A549 (cell line): Measurements from ENCODE around the gene IFT57. TPM values are rescaled to one million over a fixed set of nuclear protein-coding genes. Genes with fewer than 3 reads are reported as not detected.

Experiments
- ATAC-seq, 2 experiments: fragments of 200-7000 bp in 1 of 2; fragments of >200 bp in 1 of 2; cut with Nextera tagmentation in 1 of 2; cut with Tn5 transposase in 1 of 2; 3 replicates each; pipeline versions ENCODE4 v1.8.0 to v1.9.1; 2018 to 2020; ENCODE audit warnings: mild to moderate bottlenecking in 1 of 2, moderate library complexity in 1 of 2
- CTCF ChIA-PET: fragments of 300-600 bp; sonication (Branson Sonifier 250); formaldehyde crosslinking; extraction: SDS; loops from one replicate; lab custom pipeline; 2021; ENCODE audit warnings: antibody characterized with exemption, inconsistent platforms; lab: Yijun Ruan, JAX
- POLR2A ChIA-PET: fragments of 350-600 bp; formaldehyde crosslinking; extraction: SDS; loops from one replicate; lab custom pipeline; 2021; ENCODE audit warnings: antibody characterized with exemption, inconsistent platforms; lab: Yijun Ruan, JAX
- DNase-seq, 2 experiments: peaks; one replicate each; pipeline versions ENCODE4 v3.0.0 to v3.0.0-alpha.2; 2011 to 2016; ENCODE audit warnings: low read depth in 1 of 2, low spot score in 1 of 2
- FAIRE-seq: peaks from 2 replicates; lab custom pipeline; 2011; peaks lifted over from hg19 to GRCh38; lab: Jason Lieb, UNC
- H3K27ac ChIP-seq, 2 experiments: fragments of >200 bp; sonication (Bioruptor Twin); formaldehyde crosslinking; 3 replicates each; pipeline ENCODE4 v1.5.1; 2016 to 2017
- H3K4me1 ChIP-seq: fragments of >200 bp; sonication (Bioruptor Twin); formaldehyde crosslinking; 3 replicates; pipeline ENCODE4 v1.6.1; 2016
- H3K4me2 ChIP-seq: fragments of >200 bp; sonication (Bioruptor Twin); formaldehyde crosslinking; 3 replicates; pipeline ENCODE4 v1.6.1; 2016
- H3K4me3 ChIP-seq: fragments of >200 bp; sonication (Bioruptor Twin); formaldehyde crosslinking; 3 replicates; pipeline ENCODE4 v1.5.1; 2016
- H3K9me3 ChIP-seq: fragments of >200 bp; sonication (Bioruptor Twin); formaldehyde crosslinking; 3 replicates; pipeline ENCODE4 v1.6.1; 2016
- CHD4 ChIP-seq: fragments of 200-600 bp; sonication (generic); IDR thresholded peaks from 2 replicates; pipeline ENCODE4 v1.6.1; 2016; ENCODE audit warnings: antibody characterized with exemption, mild to moderate bottlenecking, borderline replicate concordance
- E2F6 ChIP-seq: IDR thresholded peaks from 2 replicates; pipeline ENCODE4 v1.6.1; 2012; ENCODE audit warnings: low read depth, borderline replicate concordance
- EHMT2 ChIP-seq: fragments of 200-600 bp; sonication (generic); IDR thresholded peaks from 2 replicates; pipeline ENCODE4 v1.6.1; 2016; ENCODE audit warnings: antibody characterized with exemption, low read depth, mild to moderate bottlenecking, moderate library complexity
- FOSB ChIP-seq: fragments of 250-450 bp; sonication (Bioruptor Pico); IDR thresholded peaks from 2 replicates; pipeline ENCODE4 v1.5.0; 2020; ENCODE audit warnings: mild to moderate bottlenecking, moderate library complexity
- GATA3 ChIP-seq: IDR thresholded peaks from 2 replicates; pipeline ENCODE4 v1.6.1; 2012; ENCODE audit warnings: borderline replicate concordance
- HDAC2 ChIP-seq: fragments of 200-600 bp; sonication (generic); IDR thresholded peaks from 2 replicates; pipeline ENCODE4 v1.6.1; 2016
- HES2 ChIP-seq: fragments of >200 bp; sonication (Bioruptor Twin); formaldehyde crosslinking; IDR thresholded peaks from 2 replicates; pipeline ENCODE4 v1.6.1; 2016
- HEYL ChIP-seq: fragments of 250-450 bp; sonication (Bioruptor Pico); IDR thresholded peaks from 2 replicates; pipeline ENCODE4 v1.8.0; 2021; ENCODE audit warnings: mild to moderate bottlenecking, moderate library complexity
- HOXA7 ChIP-seq: fragments of 250-450 bp; sonication (Bioruptor Pico); IDR thresholded peaks from 2 replicates; pipeline ENCODE4 v1.5.0; 2020; ENCODE audit warnings: mild to moderate bottlenecking, moderate library complexity
- HOXB13 ChIP-seq: fragments of 250-450 bp; sonication (Bioruptor Pico); IDR thresholded peaks from 2 replicates; pipeline ENCODE4 v1.5.0; 2020; ENCODE audit warnings: low read depth, mild to moderate bottlenecking, moderate library complexity
- JUNB ChIP-seq: fragments of >200 bp; sonication (Bioruptor Twin); formaldehyde crosslinking; IDR thresholded peaks from 2 replicates; pipeline ENCODE4 v1.6.1; 2016
- KDM1A ChIP-seq: fragments of 200-600 bp; sonication (generic); IDR thresholded peaks from 2 replicates; pipeline ENCODE4 v1.6.1; 2016; ENCODE audit warnings: low read depth, mild to moderate bottlenecking
- MAFK ChIP-seq: fragments of 450-650 bp; IDR thresholded peaks from 2 replicates; pipeline ENCODE4 v1.6.1; 2014; ENCODE audit not compliant: partially characterized antibody
- MAX ChIP-seq: IDR thresholded peaks from 2 replicates; pipeline ENCODE4 v1.6.1; 2012
- NR3C1 ChIP-seq: fragments of >200 bp; sonication (Bioruptor Twin); formaldehyde crosslinking; IDR thresholded peaks from 3 replicates; pipeline ENCODE4 v1.6.1; 2017
- PHF8 ChIP-seq: fragments of 200-600 bp; sonication (generic); IDR thresholded peaks from 2 replicates; pipeline ENCODE4 v1.6.1; 2016; ENCODE audit warnings: low read depth, mild to moderate bottlenecking, antibody characterized with exemption, moderate library complexity, borderline replicate concordance
- POLR2A ChIP-seq: IDR thresholded peaks from 2 replicates; pipeline ENCODE4 v1.6.1; 2012; ENCODE audit warnings: mild to moderate bottlenecking, low read length
- RAD21 ChIP-seq, 2 experiments: fragments of >200 bp in 1 of 2; sonication (Bioruptor Twin) in 1 of 2; formaldehyde crosslinking in 1 of 2; IDR thresholded peaks in 1 of 2; conservative IDR thresholded peaks in 1 of 2; 2 replicates in 1 of 2; 3 replicates in 1 of 2; pipeline ENCODE4 v1.6.1; 2012 to 2018; ENCODE audit warnings: inconsistent platforms in 1 of 2
- RARB ChIP-seq: fragments of 250-450 bp; sonication (Bioruptor Pico); IDR thresholded peaks from 2 replicates; pipeline ENCODE4 v1.8.0; 2021; ENCODE audit warnings: mild to moderate bottlenecking, moderate library complexity
- RCOR1 ChIP-seq: fragments of 150-350 bp; IDR thresholded peaks from 2 replicates; pipeline ENCODE4 v1.6.1; 2014; ENCODE audit warnings: antibody characterized with exemption, low read length, low read depth
- TP53 ChIP-seq: fragments of 250-450 bp; sonication (Bioruptor Pico); IDR thresholded peaks from 2 replicates; pipeline ENCODE4 v1.5.0; 2021; ENCODE audit warnings: mild to moderate bottlenecking, moderate library complexity
- ZNF302 ChIP-seq: fragments of 250-450 bp; sonication (Bioruptor Pico); IDR thresholded peaks from 2 replicates; pipeline ENCODE4 v1.9.0; 2021; ENCODE audit warnings: inconsistent platforms, mild to moderate bottlenecking, moderate library complexity
- ZSCAN20 ChIP-seq: fragments of 250-450 bp; sonication (Bioruptor Pico); IDR thresholded peaks from 2 replicates; pipeline ENCODE4 v1.8.0; 2022; ENCODE audit warnings: mild to moderate bottlenecking, moderate library complexity
- WGBS: methylation state at CpG from one replicate; pipeline ENCODE4 v1.1.6; 2017; ENCODE audit errors: missing lambda C conversion rate; 5-methylcytosine and 5-hydroxymethylcytosine counted together
- polyA plus RNA-seq, 4 experiments: library from polyadenylated mRNA; depleted of rRNA in 3 of 4; stranded (reverse); fragments of >200 nt; fragmentation: RNase III in 1 of 4; extraction: RNeasy Plus Mini Kit Qiagen cat#74134 plus additional on column Dnase treatment in 1 of 4; gene quantifications; 2 replicates in 3 of 4; 3 replicates in 1 of 4; pipeline ENCODE4 v1.2.3, GENCODE V29; 2011 to 2017

The IFT57 gene
- polyA plus RNA-seq, 2 of the 4 experiments (the other 2 are of a cell fraction) = 39.1 to 59.2 TPM

DNA sequence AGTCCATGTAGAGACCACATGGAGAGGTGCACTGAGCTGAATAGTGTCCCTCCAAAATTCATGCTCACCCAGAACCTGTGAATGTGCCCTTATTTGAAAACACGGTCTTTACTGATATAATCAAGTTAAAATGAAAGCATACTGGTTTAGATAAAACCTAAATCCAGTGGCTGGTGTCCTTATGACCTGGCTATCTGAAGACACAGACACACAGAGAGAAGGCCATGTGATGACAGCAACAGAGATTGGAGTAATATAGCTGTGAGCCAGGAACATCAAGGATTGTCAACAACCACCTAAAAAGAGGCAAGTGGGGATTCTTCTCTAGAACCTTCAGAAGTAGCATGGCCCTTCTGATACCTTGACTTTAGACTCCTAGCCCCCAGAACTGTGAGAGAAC, 76.6 kb downstream of the IFT57 start:
- Histone ChIP-seq H3K4me3 (no peak overlapping the region), H3K9me3 (no peaks in the 10 kb centered on the region), H3K4me1 (no peaks in the 10 kb centered on the region)
- POLR2A ChIA-PET = no interaction called here
- FAIRE-seq = no peak
- no peak for TF ChIP-seq FOSB (CRISPR knock-in tag)
- TF ChIP-seq HDAC2 = no peak
- TF ChIP-seq ZSCAN20 = no peak
- no peak for TF ChIP-seq RARB
- no peak for TF ChIP-seq ZNF302
- no peak for TF ChIP-seq RCOR1
- TF ChIP-seq MAX = no peak
- TF ChIP-seq NR3C1 = no peak
- no peak for TF ChIP-seq HOXB13 (CRISPR knock-in tag)
- TF ChIP-seq TP53 (CRISPR knock-in tag) = no peak
- TF ChIP-seq RAD21 (conservative IDR thresholded peaks at IDR 0.05 in 1 of 2, IDR thresholded peaks at IDR 0.05 in 1 of 2) = no peak
- TF ChIP-seq, all 56 proteins: peak for 0
- CTCF ChIA-PET = interaction anchor here (1.7 kb wide), 1 partner anchor 9 kb away, joined by 4 read pairs; no protein-coding TSS in a partner anchor
- DNase-seq (no peak), ATAC-seq (no peak)
- H3K27ac ChIP-seq = no peak overlapping the region
- 10% methylated on average over 1 of the region's 1 CpG for WGBS
- no peak overlapping the region for H3K4me2 ChIP-seq

GRCh38 chr3:108137460-108137814, 84.8 kb downstream of the IFT57 start:
- H3K9me3 ChIP-seq = no peaks in the 10 kb centered on the region
- H3K4me1 ChIP-seq = peaks cover 10% of the 10 kb centered on the region
- no peak overlapping the region for H3K27ac ChIP-seq
- DNase-seq (no peak), FAIRE-seq (no peak)
- CTCF ChIA-PET = interaction anchor here (0.9 kb wide), 1 partner anchor 209 kb away, joined by 3 read pairs; no protein-coding TSS in a partner anchor
- WGBS = 65% methylated on average over 5 of the region's 5 CpGs
- no peak overlapping the region for H3K4me3 ChIP-seq
- TF ChIP-seq HOXA7 (no peak), RCOR1 (no peak), POLR2A (no peak), FOSB (CRISPR knock-in tag) (no peak), HES2 (no peak), KDM1A (no peak), JUNB (no peak), CHD4 (no peak), HEYL (CRISPR knock-in tag) (no peak), ZSCAN20 (no peak), GATA3 (no peak), HDAC2 (no peak), RARB (no peak), MAFK (no peak), HOXB13 (CRISPR knock-in tag) (no peak)
- TF ChIP-seq, all 56 proteins: peak for 0
- no peak for ATAC-seq
- H3K4me2 ChIP-seq = no peak overlapping the region
- POLR2A ChIA-PET = no interaction called here

- FAIRE-seq (no peak), ATAC-seq (no peak), DNase-seq (no peak)
- Histone ChIP-seq H3K27ac (no peak overlapping the region), H3K4me3 (no peak overlapping the region), H3K4me2 (no peak overlapping the region), H3K9me3 (no peaks in the 10 kb centered on the region), H3K4me1 (peaks cover 16% of the 10 kb centered on the region)
- ChIA-PET POLR2A (no interaction called here), CTCF (interaction anchor here (0.9 kb wide), 1 partner anchor 209 kb away, joined by 3 read pairs; no protein-coding TSS in a partner anchor)
- TF ChIP-seq EHMT2 (no peak), ZSCAN20 (no peak), E2F6 (no peak), NR3C1 (no peak), PHF8 (no peak)
- WGBS = 84% methylated on average over 11 of the region's 13 CpGs
These were observed 85.4 kb downstream of the IFT57 start for GRCh38 chr3:108136561-108137459.
